Lower leg skin (tissue), 3 donors: ENCODE measurements around the gene KMO.

Experiments used
- CTCF ChIP-seq, 3 donors: fragments of 450-650 bp; IDR thresholded peaks; one replicate each; pipeline ENCODE4 v1.5.1; 2016; ENCODE audit warnings: antibody characterized with exemption in 3 of 3, mild to moderate bottlenecking in 3 of 3, moderate library complexity in 2 of 3
- POLR2A ChIP-seq, 2 donors: fragments of 450-650 bp; IDR thresholded peaks; one replicate each; pipeline ENCODE4 v1.6.1; 2016 to 2017; ENCODE audit warnings: antibody characterized with exemption in 2 of 2, mild to moderate bottlenecking in 1 of 2, moderate library complexity in 1 of 2

GRCh38 chr1:241555526-241555925 lies 23.3 kb downstream of the KMO start:
- TF ChIP-seq CTCF (IDR thresholded peaks at IDR 0.05) = no peak
- no peak for TF ChIP-seq POLR2A (IDR thresholded peaks at IDR 0.05)
